ENCODE measurements around the gene RAPGEF5.
"Not testable (repeated sequence)": the region's sequence is repeated elsewhere in the genome, so short reads cannot be mapped to it uniquely, and the experiment has no call there.

Gene RAPGEF5

DNA sequence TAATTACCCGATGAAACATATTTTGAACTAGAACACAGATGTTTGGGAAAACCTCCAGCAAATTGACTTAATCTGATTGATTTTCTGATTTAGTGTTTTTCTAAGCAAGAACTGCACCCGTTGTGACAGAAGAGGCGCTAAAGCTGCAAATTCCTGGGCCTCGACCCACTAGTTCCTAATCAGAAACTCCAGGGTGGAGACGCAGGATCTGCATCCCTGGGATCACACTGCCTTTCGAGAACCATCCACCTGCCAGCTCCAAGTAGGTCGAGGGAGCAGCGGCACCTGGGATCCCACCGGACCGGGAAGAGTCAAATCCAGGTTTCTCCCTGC is 274.4 kb downstream of the RAPGEF5 start:
- no peak for DNase-seq (ENCODE audit: low spot score)

DNA sequence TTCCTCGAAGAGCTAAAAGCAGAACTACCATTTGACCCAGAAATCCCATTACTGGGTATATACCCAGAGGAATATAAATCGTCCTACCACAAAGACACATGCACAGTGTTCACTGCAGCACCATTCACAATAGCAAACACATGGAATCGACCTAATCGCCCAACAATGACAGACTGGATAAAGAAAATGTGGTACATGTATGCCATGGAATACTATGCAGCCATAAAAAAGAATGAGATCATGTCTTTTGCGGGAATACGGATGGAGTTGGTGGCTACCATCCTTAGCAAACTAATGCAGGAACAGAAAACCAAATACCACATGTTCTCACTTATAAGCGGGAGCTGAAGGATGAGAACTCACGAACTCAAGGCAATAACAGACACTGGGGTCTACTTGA is 276.7 kb downstream of the RAPGEF5 start:
- not testable (repeated sequence) for DNase-seq (ENCODE audit: low spot score)

DNA sequence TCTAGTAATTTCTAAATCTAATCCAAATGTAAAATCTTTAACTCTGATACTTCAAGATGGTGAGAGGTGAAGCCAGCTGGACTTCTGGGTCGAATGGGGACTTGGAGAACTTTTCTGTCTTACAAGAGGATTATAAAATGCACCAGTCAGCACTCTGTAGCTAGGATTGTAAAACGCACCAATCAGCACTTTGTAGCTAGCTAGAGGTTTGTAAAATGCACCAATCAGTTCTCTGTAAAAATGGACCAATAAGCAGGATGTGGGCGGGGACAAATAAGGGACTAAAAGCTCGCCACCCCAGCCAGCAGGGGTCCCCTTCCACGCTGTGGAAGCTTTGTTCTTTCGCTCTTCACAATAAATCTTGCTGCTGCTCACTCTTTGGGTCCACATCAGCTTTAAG is 278.1 kb downstream of the RAPGEF5 start:
- DNase-seq (ENCODE audit: low spot score) = not testable (repeated sequence)

DNA sequence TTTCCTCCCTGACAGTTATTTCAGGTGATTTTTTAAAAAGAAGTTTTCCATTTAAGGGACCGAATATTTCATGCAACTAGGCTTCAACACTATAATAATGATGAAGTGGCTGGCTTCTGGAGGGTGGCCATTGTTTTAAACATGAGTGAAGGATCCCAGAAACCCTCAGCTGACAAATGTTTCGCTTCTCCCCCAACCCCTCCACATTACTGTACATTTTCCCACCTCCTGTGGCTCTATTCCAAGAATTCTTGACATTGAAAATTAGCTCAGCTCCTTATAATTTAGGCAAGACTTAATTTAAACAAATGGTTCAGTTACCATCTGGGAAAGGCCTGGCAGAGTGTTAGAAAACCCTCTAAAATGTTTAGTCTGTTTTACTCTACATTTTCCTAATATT is 281.4 kb downstream of the RAPGEF5 start:
- DNase-seq (ENCODE audit: low spot score) = no peak

DNA sequence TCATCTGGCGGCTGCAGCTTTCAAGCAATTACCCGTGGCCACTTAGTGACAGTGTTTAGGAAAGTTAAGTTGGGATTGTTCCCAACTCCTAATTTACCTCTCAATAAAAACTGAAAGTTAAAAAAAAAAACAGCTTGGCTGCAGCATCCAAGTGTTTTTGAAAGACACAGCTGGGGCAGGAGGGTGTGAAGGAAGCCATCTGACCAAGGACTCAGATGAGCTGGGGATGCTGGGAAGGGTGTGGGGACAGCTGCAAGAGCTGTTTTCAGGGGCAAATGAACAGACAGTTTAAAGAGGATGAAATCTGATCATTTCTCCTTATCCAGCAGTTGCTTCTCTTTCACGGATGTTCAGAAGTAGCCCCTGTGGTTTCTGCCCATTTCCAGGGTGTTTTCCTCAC is 282.1 kb downstream of the RAPGEF5 start:
- DNase-seq (ENCODE audit: low spot score) = no peak
